Measurements from ENCODE around the gene U2AF2. TPM values are rescaled to one million over a fixed set of nuclear protein-coding genes. Genes with fewer than 3 reads are reported as not detected.

Gene U2AF2
- polyA plus RNA-seq, 1 experiment: 90.7 TPM

GRCh38 chr19:55667958-55668357, 13.1 kb downstream of the U2AF2 start:
- DNase-seq (ENCODE audit: low read depth, low spot score): no peak
- ChIA-PET CTCF (no interaction called here), POLR2A (no interaction called here)

GRCh38 chr19:55668603-55669348, 13.9 kb downstream of the U2AF2 start:
- ChIA-PET POLR2A (no interaction called here), CTCF (no interaction called here)
- H3K27me3 ChIP-seq (ENCODE audit: control insufficient read depth, insufficient read depth, low read length): no peaks in the 10 kb centered on the region
- no peak overlapping the region for H3K27ac ChIP-seq (ENCODE audit: low read depth, low read length)
- no peak overlapping the region for H3K4me3 ChIP-seq (ENCODE audit: low read depth, low read length)
- no peak for DNase-seq (ENCODE audit: low read depth, low spot score)
- no peak for TF ChIP-seq CTCF (IDR thresholded peaks at IDR 0.05; ENCODE audit: low read depth, low read length)
- H3K9me3 ChIP-seq (ENCODE audit: control insufficient read depth, insufficient read depth, low read length): no peaks in the 10 kb centered on the region; the same call in 1 of the 2 replicates

More at GRCh38 chr19:55667958-55668357, 13.1 kb downstream of the U2AF2 start:
- Histone ChIP-seq H3K9me3 (ENCODE audit: control insufficient read depth, insufficient read depth, low read length) (no peaks in the 10 kb centered on the region; the same call in 1 of the 2 replicates), H3K4me3 (ENCODE audit: low read depth, low read length) (no peak overlapping the region), H3K27ac (ENCODE audit: low read depth, low read length) (no peak overlapping the region), H3K27me3 (ENCODE audit: control insufficient read depth, insufficient read depth, low read length) (no peaks in the 10 kb centered on the region)
- no peak for TF ChIP-seq CTCF (IDR thresholded peaks at IDR 0.05; ENCODE audit: low read depth, low read length)

- no peak for TF ChIP-seq CTCF (IDR thresholded peaks at IDR 0.05; ENCODE audit: low read depth, low read length)
- CTCF ChIA-PET: no interaction called here
- Histone ChIP-seq H3K9me3 (ENCODE audit: control insufficient read depth, insufficient read depth, low read length) (no peaks in the 10 kb centered on the region; the same call in 1 of the 2 replicates), H3K27me3 (ENCODE audit: control insufficient read depth, insufficient read depth, low read length) (no peaks in the 10 kb centered on the region), H3K4me3 (ENCODE audit: low read depth, low read length) (no peak overlapping the region), H3K27ac (ENCODE audit: low read depth, low read length) (no peak overlapping the region)
- DNase-seq (ENCODE audit: low read depth, low spot score): no peak
- POLR2A ChIA-PET: interaction anchor here (0.6 kb wide), 1 partner anchor 9 kb away, joined by 7 read pairs; no protein-coding TSS in a partner anchor
Measured at GRCh38 chr19:55669418-55670279, 14.8 kb downstream of the U2AF2 start.

GRCh38 chr19:55670280-55671053, 15.6 kb downstream of the U2AF2 start:
- DNase-seq (ENCODE audit: low read depth, low spot score): no peak
- Histone ChIP-seq H3K4me3 (ENCODE audit: low read depth, low read length) (no peak overlapping the region), H3K9me3 (ENCODE audit: control insufficient read depth, insufficient read depth, low read length) (no peaks in the 10 kb centered on the region; the same call in 1 of the 2 replicates), H3K27me3 (ENCODE audit: control insufficient read depth, insufficient read depth, low read length) (no peaks in the 10 kb centered on the region), H3K27ac (ENCODE audit: low read depth, low read length) (no peak overlapping the region)
- CTCF ChIA-PET: interaction anchor here (0.8 to 2.0 kb wide), 6 partner anchors 12 to 413 kb away, joined by 3 to 22 read pairs (median 6); no protein-coding TSS in a partner anchor
- TF ChIP-seq CTCF (IDR thresholded peaks at IDR 0.05; ENCODE audit: low read depth, low read length): no peak
- POLR2A ChIA-PET: no interaction called here
